K562 (cell line): ENCODE measurements around the gene DDRGK1. TPM values are rescaled to one million over a fixed set of nuclear protein-coding genes. Genes with fewer than 3 reads are reported as not detected.

Experiments
- FOSL1 ChIP-seq: fragments of 200-800 bp; sonication (Bioruptor generic); conservative IDR thresholded peaks from 2 replicates; pipeline ENCODE4 v1.6.1; 2016; ENCODE audit warnings: missing genetic modification characterization, missing compliant biosample characterization
- MBD2 ChIP-seq: sonication (generic); IDR thresholded peaks from 2 replicates; pipeline ENCODE4 v1.6.1; 2016; ENCODE audit warnings: low read depth, borderline replicate concordance
- MEIS2 ChIP-seq: fragments of 450-650 bp; IDR thresholded peaks from 2 replicates; pipeline ENCODE4 v1.6.1; 2014; ENCODE audit warnings: mild to moderate bottlenecking; ENCODE audit not compliant: partially characterized antibody
- PBX2 ChIP-seq, 2 experiments: IDR thresholded peaks in 1 of 2; conservative IDR thresholded peaks in 1 of 2; 2 replicates each; pipeline ENCODE4 v1.6.1; 2016; ENCODE audit warnings: low read depth in 2 of 2, mild to moderate bottlenecking in 1 of 2, missing compliant biosample characterization in 1 of 2, missing genetic modification characterization in 1 of 2, moderate library complexity in 1 of 2
- XRCC5 ChIP-seq: fragments of 200-400 bp; formaldehyde crosslinking; IDR thresholded peaks from 2 replicates; pipeline ENCODE4 v1.6.1; 2017; ENCODE audit warnings: low read depth, mild to moderate bottlenecking, low read length
- ZNF134 ChIP-seq: fragments of 250-450 bp; sonication (Bioruptor Pico); conservative IDR thresholded peaks from 2 replicates; pipeline ENCODE4 v1.4.0; 2020
- ZNF436 ChIP-seq: fragments of 250-450, 450-650 bp; sonication (Bioruptor Pico); formaldehyde crosslinking; IDR thresholded peaks from 2 replicates; pipeline ENCODE4 v1.7.0; 2020; ENCODE audit warnings: mild to moderate bottlenecking
- polyA plus RNA-seq, 8 experiments: library from polyadenylated mRNA; depleted of rRNA in 4 of 8; stranded (reverse) in 5 of 8; unstranded in 3 of 8; fragments of >200 nt; fragmentation: Nextera tagmentation in 2 of 8; fragmentation: Illumina TruSeq in 1 of 8; extraction: Ambion mirVana in 2 of 8; extraction: Trizol in 1 of 8; gene quantifications; 2 replicates each; pipeline versions ENCODE4 v1.2.1 to v1.2.3, GENCODE V29; 2011 to 2014; ENCODE audit warnings: inconsistent platforms in 1 of 8, missing spikeins in 1 of 8
- total RNA-seq, 7 experiments: library from RNA; depleted of rRNA in 6 of 7; stranded (reverse); fragments of >200 nt in 6 of 7; fragmentation: Illumina TruSeq in 2 of 7; extraction: Trizol in 2 of 7; gene quantifications; 2 replicates each; pipeline versions ENCODE4 v1.2.1 to v1.2.3, GENCODE V29; 2011 to 2021; ENCODE audit warnings: low replicate concordance in 1 of 7
- TF ChIP-seq, protein P1 (sequence below), 2 experiments: fragments of 450-650 bp in 1 of 2; sonication (generic) in 1 of 2; formaldehyde crosslinking in 1 of 2; IDR thresholded peaks in 1 of 2; conservative IDR thresholded peaks in 1 of 2; 2 replicates each; pipeline versions ENCODE4 v1.6.1 to v1.8.1; 2016 to 2023; ENCODE audit warnings: mild to moderate bottlenecking in 2 of 2, moderate library complexity in 2 of 2, inconsistent platforms in 1 of 2, missing genetic modification reagents in 1 of 2

The DDRGK1 gene
- total and polyA plus RNA-seq, 9 of the 15 experiments (the other 6 are each of a cell fraction or from before 2014, with no cell fraction given): 2.3 to 54.4 (median 29.1) TPM

DNA sequence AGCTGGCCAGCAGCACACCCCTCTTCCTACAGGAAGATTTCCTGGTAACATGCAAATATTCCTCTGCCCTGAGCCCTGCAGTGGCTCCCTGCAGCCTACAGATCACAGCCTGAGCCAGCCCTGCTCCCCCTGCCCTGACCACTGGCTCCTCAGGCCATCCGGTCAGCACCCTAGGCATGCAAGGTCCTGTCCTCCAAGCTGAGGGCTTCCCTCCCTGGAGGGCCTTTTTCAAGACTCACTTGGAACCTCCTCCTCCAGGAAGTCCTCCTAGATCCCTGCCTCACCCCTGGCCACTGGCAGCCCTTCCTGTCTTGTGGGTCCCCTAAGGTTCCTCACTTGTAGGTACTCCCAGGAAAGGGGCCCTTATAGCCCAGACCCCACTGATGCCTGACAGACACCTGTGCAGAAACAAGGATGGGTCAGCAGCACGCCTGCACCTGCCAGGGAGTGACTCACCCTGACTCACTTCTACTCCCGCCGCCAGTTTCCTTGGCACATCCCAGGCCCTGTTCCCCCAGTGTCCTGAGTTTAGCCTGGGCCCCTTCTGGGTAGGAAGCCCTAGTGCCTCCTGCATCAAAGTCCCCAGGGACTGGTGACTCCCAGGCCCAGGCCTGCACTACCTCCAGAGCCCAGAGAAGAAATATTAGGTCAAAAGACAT lies 31.3 kb upstream of the DDRGK1 start (continued):
- TF ChIP-seq PBX2 (CRISPR knock-in tag; IDR thresholded peaks at IDR 0.05; ENCODE audit: low read depth): no peak
- no peak for TF ChIP-seq PBX2 (tag; conservative IDR thresholded peaks at IDR 0.05; ENCODE audit: low read depth)
- TF ChIP-seq ZNF134: no peak
- no peak for TF ChIP-seq MBD2
- TF ChIP-seq, protein P1, sequence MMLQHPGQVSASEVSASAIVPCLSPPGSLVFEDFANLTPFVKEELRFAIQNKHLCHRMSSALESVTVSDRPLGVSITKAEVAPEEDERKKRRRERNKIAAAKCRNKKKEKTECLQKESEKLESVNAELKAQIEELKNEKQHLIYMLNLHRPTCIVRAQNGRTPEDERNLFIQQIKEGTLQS (IDR thresholded peaks at IDR 0.05): peak; percentile 20; the same call in 1 of the 2 replicates
- TF ChIP-seq, protein P1 (CRISPR knock-in tag; conservative IDR thresholded peaks at IDR 0.05): no peak
- no peak for TF ChIP-seq MEIS2
- TF ChIP-seq FOSL1 (tag): peak; percentile 36; the same call in 1 of the 2 replicates
- no peak for TF ChIP-seq XRCC5
- peak; percentile 72; the same call in 1 of the 2 replicates for TF ChIP-seq ZNF436 (CRISPR knock-in tag)
